ENCODE data around the gene L3MBTL4. TPM values are rescaled to one million over a fixed set of nuclear protein-coding genes. Genes with fewer than 3 reads are reported as not detected.

L3MBTL4 gene
- total RNA-seq, 2 donors from 2014 or later, result 0.27 to 5.3 TPM

DNA sequence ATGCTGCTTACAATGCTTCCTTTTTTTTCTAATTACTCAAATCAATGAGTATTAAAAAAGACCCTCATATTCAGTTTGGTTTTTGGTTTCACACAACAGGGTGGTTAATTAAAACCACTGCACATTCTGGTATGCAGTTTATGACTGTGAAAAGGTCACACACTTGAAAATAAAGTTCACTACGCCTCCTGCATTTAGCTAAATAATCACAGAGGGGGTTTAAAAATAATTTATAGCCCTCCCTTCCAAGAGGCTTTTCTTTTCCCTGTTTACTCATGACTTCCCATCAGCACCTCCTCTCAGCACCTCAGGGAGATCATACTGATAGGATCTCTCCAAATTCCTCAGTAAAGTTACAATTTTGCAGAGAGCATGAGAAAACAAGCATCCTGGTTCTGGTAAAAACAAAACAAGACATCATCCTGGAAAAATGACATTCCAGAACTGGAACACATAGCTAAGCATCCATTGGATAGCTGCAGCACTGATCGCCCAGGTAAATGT lies 389.9 kb downstream of the L3MBTL4 start:
- Histone ChIP-seq H3K27ac (no peak overlapping the region), H3K27me3 (replicated peaks; ENCODE audit: insufficient read depth) (no peaks in the 10 kb centered on the region), H3K4me1 (ENCODE audit: control insufficient read depth in 1 of 2, low read depth in 2 of 2) (no peaks in the 10 kb centered on the region), H3K9me3 (no peaks in the 10 kb centered on the region), H3K4me3 (no peak overlapping the region), H3K36me3 (no peaks in the 10 kb centered on the region)
- ATAC-seq (ENCODE audit: insufficient number of reproducible peaks, low FRiP score, low read depth), result no peak
- DNase-seq (ENCODE audit: low spot score), result no peak
- TF ChIP-seq, protein P1, sequence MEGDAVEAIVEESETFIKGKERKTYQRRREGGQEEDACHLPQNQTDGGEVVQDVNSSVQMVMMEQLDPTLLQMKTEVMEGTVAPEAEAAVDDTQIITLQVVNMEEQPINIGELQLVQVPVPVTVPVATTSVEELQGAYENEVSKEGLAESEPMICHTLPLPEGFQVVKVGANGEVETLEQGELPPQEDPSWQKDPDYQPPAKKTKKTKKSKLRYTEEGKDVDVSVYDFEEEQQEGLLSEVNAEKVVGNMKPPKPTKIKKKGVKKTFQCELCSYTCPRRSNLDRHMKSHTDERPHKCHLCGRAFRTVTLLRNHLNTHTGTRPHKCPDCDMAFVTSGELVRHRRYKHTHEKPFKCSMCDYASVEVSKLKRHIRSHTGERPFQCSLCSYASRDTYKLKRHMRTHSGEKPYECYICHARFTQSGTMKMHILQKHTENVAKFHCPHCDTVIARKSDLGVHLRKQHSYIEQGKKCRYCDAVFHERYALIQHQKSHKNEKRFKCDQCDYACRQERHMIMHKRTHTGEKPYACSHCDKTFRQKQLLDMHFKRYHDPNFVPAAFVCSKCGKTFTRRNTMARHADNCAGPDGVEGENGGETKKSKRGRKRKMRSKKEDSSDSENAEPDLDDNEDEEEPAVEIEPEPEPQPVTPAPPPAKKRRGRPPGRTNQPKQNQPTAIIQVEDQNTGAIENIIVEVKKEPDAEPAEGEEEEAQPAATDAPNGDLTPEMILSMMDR (IDR thresholded peaks at IDR 0.05), result no peak

GRCh38 chr18:6023551-6023950 lies 391.2 kb downstream of the L3MBTL4 start:
- Histone ChIP-seq H3K27me3 (replicated peaks; ENCODE audit: insufficient read depth) (no peaks in the 10 kb centered on the region), H3K27ac (no peak overlapping the region), H3K4me1 (ENCODE audit: control insufficient read depth in 1 of 2, low read depth in 2 of 2) (no peaks in the 10 kb centered on the region), H3K36me3 (no peaks in the 10 kb centered on the region), H3K9me3 (no peaks in the 10 kb centered on the region), H3K4me3 (no peak overlapping the region)
- TF ChIP-seq, protein P1 (IDR thresholded peaks at IDR 0.05), result no peak
- ATAC-seq (ENCODE audit: insufficient number of reproducible peaks, low FRiP score, low read depth), result no peak
- no peak for DNase-seq (ENCODE audit: low spot score)

DNA sequence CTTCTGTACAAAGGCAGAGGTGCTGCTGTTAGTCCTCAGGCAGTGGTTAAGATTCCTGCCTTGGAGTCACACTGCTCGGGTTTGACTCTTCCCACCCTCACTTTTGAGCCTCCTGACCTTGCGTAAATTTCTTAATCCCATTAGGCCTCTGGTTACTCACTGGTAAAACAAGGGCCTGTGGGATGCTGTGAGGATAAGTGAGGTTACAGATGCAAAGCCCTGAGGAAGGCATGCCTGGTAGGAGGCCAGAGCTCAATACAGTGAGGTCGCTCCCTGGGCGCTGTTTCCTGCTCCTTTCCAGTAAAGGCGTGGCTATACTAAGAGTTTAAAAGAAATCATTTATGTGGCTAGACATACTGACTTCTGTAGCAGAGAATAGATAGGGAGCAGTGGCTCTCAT lies 391.9 kb downstream of the L3MBTL4 start:
- no peaks in the 10 kb centered on the region for H3K27me3 ChIP-seq (replicated peaks; ENCODE audit: insufficient read depth)
- H3K36me3 ChIP-seq, result no peaks in the 10 kb centered on the region
- H3K9me3 ChIP-seq, result no peaks in the 10 kb centered on the region
- no peak overlapping the region for H3K27ac ChIP-seq
- no peak overlapping the region for H3K4me3 ChIP-seq
- TF ChIP-seq, protein P1 (IDR thresholded peaks at IDR 0.05), result no peak
- ATAC-seq (ENCODE audit: insufficient number of reproducible peaks, low FRiP score, low read depth) (no peak), DNase-seq (ENCODE audit: low spot score) (no peak)
- H3K4me1 ChIP-seq (ENCODE audit: control insufficient read depth in 1 of 2, low read depth in 2 of 2), result no peaks in the 10 kb centered on the region

GRCh38 chr18:6022074-6022444 lies 392.7 kb downstream of the L3MBTL4 start:
- no peak for DNase-seq (ENCODE audit: low spot score)
- H3K27me3 ChIP-seq (replicated peaks; ENCODE audit: insufficient read depth), result no peaks in the 10 kb centered on the region

DNA sequence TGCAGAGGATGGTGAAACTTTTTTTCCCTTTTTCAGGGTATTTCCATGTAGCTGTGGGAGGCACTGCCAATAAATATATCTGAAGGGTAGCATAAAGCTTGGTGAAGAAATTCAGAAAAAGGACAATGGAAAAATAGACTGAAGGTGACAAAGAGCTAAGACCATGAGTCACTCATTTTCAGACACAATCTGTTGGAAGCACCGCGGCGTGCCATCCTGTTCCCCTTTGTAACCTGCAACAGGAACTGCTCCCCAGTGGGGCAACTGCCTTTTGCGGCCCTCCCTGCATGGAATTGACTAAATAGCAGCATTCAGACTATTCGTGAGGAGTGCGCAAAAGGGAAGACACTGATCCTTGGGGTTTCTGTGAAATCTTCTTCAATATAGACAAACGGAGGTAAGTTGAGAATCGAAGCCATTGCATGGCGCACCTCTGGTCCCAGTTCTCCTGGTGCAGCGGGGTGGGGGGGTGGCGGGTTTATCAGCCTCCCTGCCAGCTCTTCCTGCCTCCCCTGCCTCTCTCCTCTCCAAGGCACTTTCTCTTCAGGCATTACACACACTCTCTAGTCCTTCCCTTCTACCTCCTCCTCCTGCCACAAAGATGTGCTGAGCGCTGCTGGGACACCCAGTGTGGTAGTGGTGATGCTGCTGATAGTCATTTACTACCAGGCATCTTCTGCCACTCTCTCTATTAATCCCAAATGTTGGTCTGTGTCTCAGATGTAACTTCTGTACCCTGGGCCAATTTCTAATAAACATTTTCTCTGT lies 393.2 kb downstream of the L3MBTL4 start:
- no peaks in the 10 kb centered on the region for H3K36me3 ChIP-seq
- H3K27me3 ChIP-seq (replicated peaks; ENCODE audit: insufficient read depth), result no peaks in the 10 kb centered on the region
- ATAC-seq (ENCODE audit: insufficient number of reproducible peaks, low FRiP score, low read depth), result no peak
- H3K27ac ChIP-seq, result no peak overlapping the region
- no peaks in the 10 kb centered on the region for H3K4me1 ChIP-seq (ENCODE audit: control insufficient read depth in 1 of 2, low read depth in 2 of 2)
- no peaks in the 10 kb centered on the region for H3K9me3 ChIP-seq
- no peak overlapping the region for H3K4me3 ChIP-seq
- DNase-seq (ENCODE audit: low spot score), result no peak
- TF ChIP-seq, protein P1 (IDR thresholded peaks at IDR 0.05), result no peak

More at GRCh38 chr18:6022074-6022444, 392.7 kb downstream of the L3MBTL4 start:
- H3K4me3 ChIP-seq, result no peak overlapping the region
- H3K27ac ChIP-seq, result no peak overlapping the region
- ATAC-seq (ENCODE audit: insufficient number of reproducible peaks, low FRiP score, low read depth), result no peak
- no peaks in the 10 kb centered on the region for H3K36me3 ChIP-seq
- no peaks in the 10 kb centered on the region for H3K9me3 ChIP-seq
- TF ChIP-seq, protein P1 (IDR thresholded peaks at IDR 0.05), result no peak
- no peaks in the 10 kb centered on the region for H3K4me1 ChIP-seq (ENCODE audit: control insufficient read depth in 1 of 2, low read depth in 2 of 2)
